Subcutaneous adipose tissue (tissue), 4 donors: ENCODE measurements around the gene MEDAG. TPM values are rescaled to one million over a fixed set of nuclear protein-coding genes. Genes with fewer than 3 reads are reported as not detected.

Source experiments
- CTCF ChIP-seq: fragments of 450-650 bp; IDR thresholded peaks from one replicate; pipeline ENCODE4 v1.5.1; 2016; ENCODE audit warnings: low read depth, mild to moderate bottlenecking, control low read depth, antibody characterized with exemption, moderate library complexity
- total RNA-seq, 4 donors: library from RNA; depleted of rRNA; stranded (reverse); fragments of >200 nt; gene quantifications; one replicate each; pipeline ENCODE4 v1.1.0, GENCODE V29; 2016

MEDAG gene
- total RNA-seq, 4 donors from 2014 or later = 83.8 to 174 (median 140) TPM

- no peak for TF ChIP-seq CTCF
Observed at GRCh38 chr13:30898678-30899241, 7.3 kb upstream of the MEDAG start.

- no peak for TF ChIP-seq CTCF
Observed at GRCh38 chr13:30900436-30900835, 5.6 kb upstream of the MEDAG start.

GRCh38 chr13:30900952-30901749 lies 4.9 kb upstream of the MEDAG start:
- no peak for TF ChIP-seq CTCF

GRCh38 chr13:30904043-30904442 lies 2.0 kb upstream of the MEDAG start:
- no peak for TF ChIP-seq CTCF

GRCh38 chr13:30906411-30907051 lies 460 bp downstream of the MEDAG start:
- TF ChIP-seq CTCF = no peak

GRCh38 chr13:30907121-30907861 lies 1.2 kb downstream of the MEDAG start:
- TF ChIP-seq CTCF = no peak

GRCh38 chr13:30908416-30908980 lies 2.4 kb downstream of the MEDAG start:
- TF ChIP-seq CTCF = no peak
